ES-I3 (cell line): ENCODE data around the gene CEL.

Source experiments
- H3K36me3 ChIP-seq: 2 replicates; pipeline ENCODE4 v1.6.1; 2013; ENCODE audit warnings: mild to moderate bottlenecking, low read length, control low read depth, moderate library complexity; ENCODE audit not compliant: insufficient read depth
- H3K4me1 ChIP-seq: 2 replicates; pipeline ENCODE4 v1.6.1; 2013; ENCODE audit warnings: mild to moderate bottlenecking, control low read depth, low read length; ENCODE audit not compliant: insufficient read depth
- H3K9ac ChIP-seq: 2 replicates; pipeline ENCODE4 v1.6.1; 2013; ENCODE audit warnings: low read depth, mild to moderate bottlenecking, low read length, moderate library complexity
- H3K9me3 ChIP-seq: 2 replicates; pipeline ENCODE4 v1.6.1; 2013; ENCODE audit warnings: mild to moderate bottlenecking, low read length, moderate library complexity; ENCODE audit not compliant: control insufficient read depth, insufficient read depth

The CEL gene

DNA sequence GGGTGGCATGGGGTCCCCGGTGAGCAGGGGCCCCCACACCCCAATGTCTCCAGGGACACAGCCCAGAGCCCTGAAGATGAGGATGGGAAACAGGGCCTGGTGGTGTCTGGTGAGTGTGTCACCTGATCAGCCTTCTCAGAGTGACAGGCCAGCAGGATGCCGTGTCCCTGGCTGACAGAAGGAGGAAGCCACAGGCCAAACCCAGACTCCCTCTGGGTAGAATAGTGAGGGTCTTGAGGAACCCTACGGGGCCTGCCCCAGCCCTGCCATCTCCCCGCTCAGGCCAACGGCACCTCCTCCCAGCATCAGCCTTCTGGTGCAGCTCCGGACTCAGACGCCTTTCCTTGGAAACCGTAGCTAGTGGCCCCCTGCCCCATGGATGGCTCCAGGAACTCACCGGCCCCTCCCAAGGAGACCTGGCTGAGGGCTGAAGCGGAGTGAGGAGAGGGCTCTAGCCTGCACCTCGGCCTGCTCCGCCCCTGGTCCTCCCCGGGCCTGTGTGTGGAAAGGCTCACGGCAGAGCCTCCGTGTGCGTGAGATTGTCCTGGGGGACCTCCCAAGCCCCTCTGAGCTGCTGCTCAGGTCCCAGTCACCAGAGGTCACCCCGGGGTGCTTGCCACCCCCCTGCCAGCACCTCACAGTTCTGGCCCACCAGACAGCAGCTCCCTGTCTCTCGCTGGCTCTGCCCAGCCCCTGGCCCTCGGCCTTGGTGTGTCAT lies 53.3 kb downstream of the CEL start:
- Histone ChIP-seq H3K9me3 (no peaks in the 10 kb centered on the region), H3K36me3 (peaks cover 3% of the 10 kb centered on the region; the same call in 1 of the 2 replicates), H3K4me1 (peaks cover 43% of the 10 kb centered on the region; the same call in 1 of the 2 replicates), H3K9ac (no peak overlapping the region)

DNA sequence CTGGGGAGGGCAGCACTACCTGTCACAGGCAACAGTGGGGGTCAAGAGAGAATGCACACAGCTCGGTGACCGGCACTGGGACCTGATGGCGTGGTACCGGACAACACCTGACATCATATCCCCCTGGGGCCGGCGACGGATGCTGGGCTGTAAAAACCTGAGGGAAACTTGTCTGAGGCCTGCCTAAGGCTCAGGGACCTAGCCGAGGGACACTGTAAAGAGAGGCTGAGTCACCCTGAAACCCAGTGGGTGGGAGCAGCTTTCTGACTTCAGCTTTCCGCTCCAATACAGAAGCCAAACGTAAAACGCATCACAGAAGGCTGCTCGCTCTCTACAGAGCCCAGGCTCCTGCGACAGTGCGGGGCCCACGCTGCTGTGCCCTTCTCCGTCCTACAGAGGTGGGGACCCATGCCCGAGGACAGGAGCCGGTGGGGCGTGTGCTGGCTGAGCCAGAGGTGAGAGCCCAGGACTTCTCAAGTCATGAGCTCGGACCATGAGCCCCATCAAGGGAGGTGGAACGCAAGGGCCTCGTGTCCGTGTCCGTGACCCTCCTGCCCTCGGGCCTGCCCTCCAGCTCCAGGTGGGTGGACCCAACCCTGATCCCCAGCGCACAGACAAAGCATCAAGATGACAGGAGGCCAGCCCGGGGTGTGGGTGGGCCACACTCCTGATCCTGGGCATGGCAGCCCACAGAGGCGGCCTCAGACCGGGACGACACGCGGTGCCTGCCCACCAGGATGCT lies 54.0 kb downstream of the CEL start:
- no peaks in the 10 kb centered on the region for H3K9me3 ChIP-seq
- H3K4me1 ChIP-seq = peaks cover 44% of the 10 kb centered on the region; the same call in 1 of the 2 replicates
- peaks cover 3% of the 10 kb centered on the region; the same call in 1 of the 2 replicates for H3K36me3 ChIP-seq
- H3K9ac ChIP-seq = no peak overlapping the region

DNA sequence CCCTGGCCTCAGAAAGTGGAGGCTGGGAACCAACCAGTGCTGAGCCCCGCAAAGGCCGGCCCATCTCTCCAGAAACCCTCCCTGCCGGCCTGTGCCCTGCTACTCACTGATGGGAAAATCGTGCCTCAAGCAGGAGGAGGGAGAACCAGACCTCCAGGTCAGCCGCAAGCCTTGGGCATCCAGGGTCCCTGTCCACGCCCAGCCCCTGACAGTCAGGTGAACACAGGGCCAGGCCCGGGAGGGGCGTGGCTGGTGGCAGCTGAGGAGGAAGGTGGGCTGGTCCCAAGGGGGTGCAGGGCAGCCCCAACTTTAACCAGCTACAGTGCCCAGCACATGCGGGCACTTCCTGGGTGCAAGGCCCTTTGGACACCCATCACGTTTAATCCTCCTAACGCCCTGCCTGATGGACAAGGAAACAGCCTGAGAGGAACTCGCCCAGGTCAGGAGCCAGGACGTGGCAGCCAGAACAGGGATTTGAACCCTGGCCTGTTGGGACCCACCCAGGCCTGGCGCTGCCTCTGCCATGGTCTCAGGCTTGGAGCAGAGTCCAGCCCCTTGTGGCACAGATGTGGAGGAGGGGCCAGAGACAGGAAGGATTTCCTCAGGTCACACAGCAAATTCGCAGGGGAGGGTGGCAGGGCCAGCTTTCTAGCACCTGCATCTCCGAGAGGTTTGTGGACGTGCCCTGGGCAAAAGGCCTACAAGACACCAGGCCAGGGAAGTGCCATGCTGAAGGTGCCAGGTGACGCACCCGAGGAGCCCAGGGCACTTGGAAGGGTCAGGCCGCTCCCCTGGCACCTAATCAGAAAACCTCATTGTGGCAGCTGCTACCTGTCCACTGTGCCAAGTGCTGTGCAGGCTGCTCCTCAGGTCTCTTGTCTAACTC lies 54.8 kb downstream of the CEL start:
- Histone ChIP-seq H3K9ac (no peak overlapping the region), H3K36me3 (no peaks in the 10 kb centered on the region; the same call in 1 of the 2 replicates), H3K4me1 (peaks cover 47% of the 10 kb centered on the region), H3K9me3 (no peaks in the 10 kb centered on the region)

DNA sequence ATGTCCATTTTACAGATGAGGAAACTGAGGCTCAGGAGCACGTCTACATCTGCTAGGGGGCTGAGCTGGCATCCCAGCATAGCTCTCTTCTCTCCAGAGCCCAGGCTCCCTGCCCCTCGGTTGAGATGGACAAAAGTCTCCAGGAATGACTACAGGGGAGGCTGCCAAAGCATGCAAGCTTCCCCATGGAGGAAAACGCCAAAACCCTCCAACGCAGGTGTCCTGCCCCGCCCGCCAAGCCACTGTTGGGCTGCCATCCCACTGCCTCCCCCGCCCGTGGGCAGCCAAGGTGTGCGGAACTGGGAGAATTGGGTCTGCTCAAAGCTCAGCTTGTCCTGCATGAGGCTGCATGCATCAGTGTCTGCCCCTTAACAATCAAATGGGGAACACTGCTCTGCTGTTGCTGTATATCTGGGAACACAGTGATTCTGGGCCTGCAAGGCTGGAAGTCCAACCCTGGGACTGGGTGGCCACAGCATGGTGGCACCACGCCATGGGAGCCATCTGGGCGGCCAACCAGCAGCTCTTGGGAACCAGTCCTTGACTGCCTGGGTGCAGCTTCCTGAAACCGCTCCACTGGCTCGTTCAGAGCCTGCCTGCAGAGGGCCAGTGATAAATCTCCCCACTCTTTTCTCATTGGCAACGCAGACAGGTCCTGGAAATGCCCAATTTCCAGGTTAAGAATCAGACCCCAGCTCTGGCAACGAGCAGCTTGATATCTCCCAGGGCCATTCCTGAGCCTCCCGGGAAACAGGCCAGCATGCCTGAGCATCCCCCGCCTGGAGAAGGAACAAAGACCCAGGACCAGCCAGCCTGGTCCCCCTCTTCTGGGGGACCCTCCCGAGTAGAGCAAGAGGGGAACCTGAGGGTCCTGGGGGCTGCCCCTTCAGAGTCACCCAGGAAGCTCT lies 55.7 kb downstream of the CEL start:
- H3K36me3 ChIP-seq = no peaks in the 10 kb centered on the region; the same call in 1 of the 2 replicates

DNA sequence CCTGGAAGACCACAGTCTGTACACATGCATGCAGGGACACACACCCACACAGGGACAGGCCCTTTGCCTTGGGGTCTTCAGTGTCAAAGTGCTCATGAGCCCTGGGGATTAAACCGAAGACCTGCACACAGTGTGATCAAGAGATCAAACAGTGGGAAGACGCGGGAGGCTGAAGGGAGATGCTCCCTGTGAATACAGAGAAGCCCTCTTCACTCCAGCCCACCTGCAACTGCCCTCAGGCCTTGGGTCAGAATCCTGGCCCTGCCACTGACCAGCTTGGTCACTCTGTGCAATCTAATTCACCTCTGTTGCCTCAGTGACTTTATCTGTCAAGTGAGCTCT lies 56.4 kb downstream of the CEL start:
- H3K9me3 ChIP-seq = no peaks in the 10 kb centered on the region
- H3K4me1 ChIP-seq = peaks cover 47% of the 10 kb centered on the region

More for the DNA sequence above, 55.7 kb downstream of the CEL start:
- Histone ChIP-seq H3K9me3 (no peaks in the 10 kb centered on the region), H3K4me1 (peaks cover 47% of the 10 kb centered on the region), H3K9ac (no peak overlapping the region)

DNA sequence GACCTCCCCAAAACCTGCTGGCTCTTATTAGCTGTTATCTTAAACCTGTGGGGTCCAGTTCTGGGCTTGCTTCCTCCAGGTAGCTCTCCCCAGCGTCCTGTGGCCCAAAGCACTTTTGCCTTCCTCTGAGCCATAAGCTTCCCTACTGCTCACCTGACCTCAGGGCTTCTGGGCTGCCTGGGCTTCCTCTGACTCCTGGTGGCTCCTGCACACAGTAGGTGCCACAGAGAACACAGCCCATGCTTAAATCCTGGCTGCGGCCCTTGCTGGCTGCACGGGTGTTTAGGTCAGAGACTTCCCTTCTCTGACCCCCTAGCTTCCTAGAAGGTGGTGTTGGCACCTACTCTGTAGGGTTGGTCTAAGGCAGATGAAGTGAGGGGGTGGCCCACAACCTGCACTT lies 56.8 kb downstream of the CEL start:
- Histone ChIP-seq H3K9ac (no peak overlapping the region), H3K36me3 (no peaks in the 10 kb centered on the region; the same call in 1 of the 2 replicates), H3K4me1 (peaks cover 45% of the 10 kb centered on the region), H3K9me3 (no peaks in the 10 kb centered on the region)

More for the DNA sequence above, 56.4 kb downstream of the CEL start:
- no peak overlapping the region for H3K9ac ChIP-seq
- H3K36me3 ChIP-seq = no peaks in the 10 kb centered on the region; the same call in 1 of the 2 replicates

DNA sequence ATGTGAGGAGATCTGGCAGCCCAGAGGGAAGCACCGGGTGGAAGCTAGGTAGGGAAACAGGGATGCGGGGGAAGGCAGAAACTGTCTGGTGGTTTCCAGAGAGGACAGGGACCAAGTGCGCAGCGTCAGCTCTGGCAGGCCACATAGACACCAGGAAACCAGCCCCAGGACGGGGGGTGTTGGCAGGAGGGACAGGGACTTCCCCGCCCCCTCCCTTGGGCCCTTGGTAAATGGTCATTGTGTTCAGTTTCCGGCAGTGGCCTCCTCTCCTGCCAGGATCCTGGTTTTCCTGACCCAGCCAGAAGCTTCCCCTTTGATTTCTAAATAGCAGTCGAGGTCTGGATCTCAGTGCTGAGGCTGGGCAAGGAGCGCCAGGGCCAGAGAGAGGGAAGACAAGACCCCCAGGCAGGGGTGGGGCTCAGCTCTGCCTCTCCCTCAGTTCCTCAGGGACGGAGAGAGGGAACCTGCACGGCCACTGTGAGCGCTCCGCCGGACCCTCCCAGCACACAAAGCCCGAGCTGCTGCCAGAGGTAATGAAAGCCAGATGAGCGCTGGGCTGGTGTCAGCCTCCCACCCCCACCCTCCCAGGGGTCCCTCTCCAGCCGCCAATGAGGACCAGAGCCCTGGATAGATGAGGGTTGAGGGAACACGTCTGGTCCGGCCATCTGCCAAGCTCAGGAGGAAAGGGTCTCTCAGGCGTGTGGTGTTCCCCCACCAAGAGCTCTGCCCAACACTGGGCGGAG lies 57.5 kb downstream of the CEL start:
- Histone ChIP-seq H3K9ac (peak overlapping the region; percentile 28; the same call in 1 of the 2 replicates), H3K36me3 (no peaks in the 10 kb centered on the region; the same call in 1 of the 2 replicates), H3K4me1 (peaks cover 38% of the 10 kb centered on the region), H3K9me3 (no peaks in the 10 kb centered on the region)

DNA sequence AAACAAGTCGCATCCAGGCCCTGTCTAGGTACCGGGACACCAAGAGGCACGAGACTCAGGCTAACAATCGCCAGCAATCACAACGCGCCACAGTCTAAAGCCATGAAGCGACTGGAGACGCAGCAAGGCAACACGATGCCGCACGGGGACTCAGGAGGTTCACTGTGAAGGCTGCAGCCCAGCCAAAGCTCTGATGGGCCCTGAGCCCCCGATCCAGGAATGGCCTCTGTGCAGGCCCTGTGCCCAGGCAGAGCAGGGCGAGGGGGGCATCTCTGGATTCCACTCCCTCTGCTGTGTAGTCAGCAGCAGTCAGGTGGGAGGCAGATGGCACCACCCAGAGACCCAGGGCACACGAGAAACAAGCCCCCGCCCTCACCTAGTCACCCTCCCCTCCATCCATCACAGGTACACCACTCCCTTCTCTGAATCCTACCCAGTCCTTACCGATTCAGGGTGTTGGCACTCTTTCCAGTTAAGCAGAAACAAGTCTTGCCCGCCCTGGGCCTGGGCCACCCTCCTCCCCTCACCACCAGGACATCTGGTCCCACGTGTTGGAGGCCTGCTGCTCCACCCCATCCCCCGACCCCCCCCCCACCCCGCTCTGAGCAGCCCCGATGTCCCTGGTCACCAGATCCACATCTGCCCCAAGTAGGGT lies 58.2 kb downstream of the CEL start:
- H3K9ac ChIP-seq = peak overlapping the region; percentile 66; the same call in 1 of the 2 replicates
- no peaks in the 10 kb centered on the region; the same call in 1 of the 2 replicates for H3K36me3 ChIP-seq
- H3K4me1 ChIP-seq = peaks cover 32% of the 10 kb centered on the region
- H3K9me3 ChIP-seq = no peaks in the 10 kb centered on the region

DNA sequence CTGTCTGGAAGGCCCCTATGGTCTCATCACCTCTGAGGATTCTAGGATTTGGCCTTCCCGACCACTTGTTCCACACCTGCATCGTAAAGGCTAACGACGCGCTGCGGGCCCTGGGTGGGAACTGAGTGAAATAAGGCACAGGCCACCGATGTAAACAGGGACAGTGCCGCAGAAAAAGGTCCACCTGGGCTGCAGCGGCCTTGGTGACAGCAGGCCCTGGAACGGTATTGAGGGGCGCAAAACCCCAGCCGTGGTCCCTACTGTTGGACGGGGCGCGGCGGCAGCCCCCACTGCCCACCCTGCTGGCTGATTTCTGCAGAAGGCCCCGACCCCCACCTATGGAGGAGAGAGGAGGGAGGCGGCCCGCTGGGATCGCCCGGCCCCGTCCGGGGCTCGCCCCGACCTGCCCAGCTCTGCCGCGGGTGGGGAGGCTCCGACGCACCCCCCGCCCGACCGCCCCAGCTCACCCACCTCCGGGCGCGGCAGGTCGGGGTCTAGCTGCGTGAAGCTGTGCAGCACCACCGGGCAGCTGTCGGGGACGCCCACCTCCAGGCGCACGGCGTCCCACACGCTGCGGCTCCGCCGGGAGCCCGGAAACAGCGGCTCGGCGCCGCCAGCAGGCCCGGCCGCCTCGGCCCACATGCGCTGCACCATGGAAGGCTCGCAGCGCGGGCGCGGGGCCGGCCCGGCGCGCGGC lies 58.9 kb downstream of the CEL start:
- H3K4me1 ChIP-seq = peaks cover 26% of the 10 kb centered on the region
- no peaks in the 10 kb centered on the region for H3K9me3 ChIP-seq

More for the DNA sequence above, 58.9 kb downstream of the CEL start:
- H3K9ac ChIP-seq = peak overlapping the region; percentile 66
- H3K36me3 ChIP-seq = no peaks in the 10 kb centered on the region; the same call in 1 of the 2 replicates
